ENCODE results near the gene DAPK3. TPM values are rescaled to one million over a fixed set of nuclear protein-coding genes. Genes with fewer than 3 reads are reported as not detected.

DAPK3 gene
- total RNA-seq, 4 donors from 2014 or later, result 56.5 to 71.8 (median 61.7) TPM

DNA sequence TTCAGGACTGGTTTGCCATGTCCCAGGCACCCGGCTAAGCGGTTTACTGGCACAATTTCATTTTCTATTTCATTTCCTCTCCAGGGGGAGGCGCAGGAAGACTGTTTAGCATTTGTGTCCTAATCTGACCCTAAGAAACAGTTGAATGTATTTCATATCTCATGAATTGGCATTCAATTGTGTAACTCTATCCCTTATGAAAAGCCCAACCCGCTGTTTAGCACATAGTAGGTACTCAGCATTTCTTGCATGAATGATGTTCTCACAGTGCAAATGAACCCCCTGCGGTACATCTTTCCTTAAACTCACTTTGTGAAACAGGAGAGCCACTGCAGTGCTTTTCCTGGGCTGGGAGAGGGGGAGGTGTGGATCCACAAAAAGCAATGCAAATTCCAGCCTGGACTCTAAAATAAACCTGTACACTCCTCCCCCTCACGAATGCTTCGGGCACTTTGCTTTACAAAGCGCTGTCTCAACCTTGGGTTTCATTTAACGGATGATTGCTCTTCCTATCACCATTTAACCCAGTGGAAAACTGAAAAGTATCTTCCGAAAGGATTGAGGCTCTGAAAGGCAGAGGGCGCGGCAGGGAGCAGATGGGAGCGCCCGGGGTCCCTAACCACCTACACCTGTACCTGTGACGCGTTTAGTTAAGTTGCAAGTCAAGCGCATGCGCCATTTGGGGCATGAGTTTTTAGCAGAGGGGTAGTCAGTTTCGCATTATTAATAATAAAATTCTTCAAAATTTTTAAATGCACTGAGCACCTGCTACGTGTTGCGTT, 15.6 kb upstream of the DAPK3 start:
- DNase-seq (ENCODE audit: low spot score in 2 of 2), result no peak
- Histone ChIP-seq H3K27ac (peak overlapping the region; percentile 98), H3K27me3 (no peaks in the 10 kb centered on the region), H3K9me3 (no peaks in the 10 kb centered on the region), H3K4me1 (peaks cover 64% of the 10 kb centered on the region), H3K4me3 (peak overlapping the region; percentile 99), H3K36me3 (peaks cover 28% of the 10 kb centered on the region)
- TF ChIP-seq, protein P1, sequence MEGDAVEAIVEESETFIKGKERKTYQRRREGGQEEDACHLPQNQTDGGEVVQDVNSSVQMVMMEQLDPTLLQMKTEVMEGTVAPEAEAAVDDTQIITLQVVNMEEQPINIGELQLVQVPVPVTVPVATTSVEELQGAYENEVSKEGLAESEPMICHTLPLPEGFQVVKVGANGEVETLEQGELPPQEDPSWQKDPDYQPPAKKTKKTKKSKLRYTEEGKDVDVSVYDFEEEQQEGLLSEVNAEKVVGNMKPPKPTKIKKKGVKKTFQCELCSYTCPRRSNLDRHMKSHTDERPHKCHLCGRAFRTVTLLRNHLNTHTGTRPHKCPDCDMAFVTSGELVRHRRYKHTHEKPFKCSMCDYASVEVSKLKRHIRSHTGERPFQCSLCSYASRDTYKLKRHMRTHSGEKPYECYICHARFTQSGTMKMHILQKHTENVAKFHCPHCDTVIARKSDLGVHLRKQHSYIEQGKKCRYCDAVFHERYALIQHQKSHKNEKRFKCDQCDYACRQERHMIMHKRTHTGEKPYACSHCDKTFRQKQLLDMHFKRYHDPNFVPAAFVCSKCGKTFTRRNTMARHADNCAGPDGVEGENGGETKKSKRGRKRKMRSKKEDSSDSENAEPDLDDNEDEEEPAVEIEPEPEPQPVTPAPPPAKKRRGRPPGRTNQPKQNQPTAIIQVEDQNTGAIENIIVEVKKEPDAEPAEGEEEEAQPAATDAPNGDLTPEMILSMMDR (IDR thresholded peaks at IDR 0.05), result peak; percentile 51 to 54
- no peak for TF ChIP-seq POLR2AphosphoS5 (IDR thresholded peaks at IDR 0.05)
- 7% methylated on average over 21 of the region's 21 CpGs for WGBS

DNA sequence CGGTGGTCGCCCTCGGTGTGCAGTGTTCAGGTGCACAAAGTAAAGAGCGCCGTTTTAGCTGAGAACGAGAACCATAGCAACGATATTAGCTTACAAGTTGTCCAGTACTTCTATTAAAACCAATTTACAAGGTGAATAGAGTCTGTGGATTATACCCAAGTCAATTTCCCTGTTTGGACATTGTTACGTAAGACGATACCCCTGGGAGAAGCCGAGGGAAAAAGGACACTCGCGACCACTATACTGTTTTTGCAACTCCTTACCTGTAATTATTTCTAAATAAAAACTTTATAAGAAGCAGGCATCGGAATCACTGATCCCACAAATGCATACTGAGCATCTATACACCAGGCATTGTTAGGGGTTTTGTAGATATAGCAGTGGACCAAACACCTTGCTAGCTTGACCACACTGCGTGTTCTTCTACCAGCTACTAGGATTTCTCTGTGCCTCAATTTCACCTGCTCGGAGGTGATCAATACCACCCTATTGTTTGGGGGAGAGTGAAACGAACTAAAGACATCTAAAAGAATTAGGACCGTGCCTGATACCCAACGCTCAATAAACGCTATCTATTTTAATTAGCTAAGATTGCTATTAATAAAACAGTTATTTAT, 14.9 kb upstream of the DAPK3 start:
- Histone ChIP-seq H3K27me3 (no peaks in the 10 kb centered on the region), H3K36me3 (peaks cover 35% of the 10 kb centered on the region), H3K27ac (peak overlapping the region; percentile 98), H3K4me1 (peaks cover 64% of the 10 kb centered on the region), H3K4me3 (peak overlapping the region; percentile 99), H3K9me3 (no peaks in the 10 kb centered on the region)
- DNase-seq (ENCODE audit: low spot score in 2 of 2), result no peak
- no peak for TF ChIP-seq POLR2A (IDR thresholded peaks at IDR 0.05)
- TF ChIP-seq, protein P1 (IDR thresholded peaks at IDR 0.05), result no peak
- TF ChIP-seq EP300 (IDR thresholded peaks at IDR 0.05), result no peak
- TF ChIP-seq POLR2AphosphoS5 (IDR thresholded peaks at IDR 0.05), result no peak
- WGBS, result 4% methylated on average over 16 of the region's 19 CpGs

DNA sequence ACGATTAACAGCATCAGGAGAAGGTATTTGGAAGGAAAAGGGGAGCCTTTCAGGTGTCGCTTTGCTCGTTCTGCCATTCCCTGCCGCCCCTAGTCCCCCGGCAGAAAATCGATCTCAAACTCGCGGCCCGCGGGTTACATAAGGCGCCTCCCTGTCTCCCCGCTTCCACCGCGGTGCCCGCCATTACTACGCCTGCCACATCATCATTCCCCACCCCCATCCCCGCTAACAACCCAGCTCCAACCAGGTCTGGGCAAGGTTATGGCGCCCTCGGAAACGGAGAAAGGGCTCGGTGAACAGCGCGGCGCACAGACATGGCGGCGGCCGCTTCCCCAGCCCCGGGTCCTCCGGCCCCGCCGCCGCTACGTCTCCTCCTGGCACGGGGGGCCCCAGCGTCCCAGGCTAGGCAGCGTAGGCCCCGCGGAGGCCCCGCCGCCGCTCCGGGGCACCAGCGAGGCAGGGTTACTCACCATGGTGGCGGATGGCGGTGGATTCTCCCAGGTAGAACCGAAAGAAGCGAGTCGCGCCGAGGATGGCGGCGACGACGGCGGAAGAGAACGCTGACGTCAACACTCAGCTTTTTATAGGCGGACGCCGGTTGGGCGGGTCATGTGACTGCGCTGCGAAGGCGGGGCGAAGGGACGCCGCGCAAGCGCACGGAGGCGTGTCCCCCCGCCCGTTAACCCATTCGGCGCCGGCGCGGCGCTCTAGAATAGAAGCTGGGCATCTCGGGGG, 14.2 kb upstream of the DAPK3 start, which contains the start of gene EEF2:
TSS of gene EEF2 (minus strand) at position 556 of the 735 bp plus-strand sequence. CDS start at position 473, 83 bp downstream.
- WGBS, result under 1% methylated on average over 28 of the region's 80 CpGs
- no peaks in the 10 kb centered on the region for H3K27me3 ChIP-seq
- no peaks in the 10 kb centered on the region for H3K9me3 ChIP-seq
- DNase-seq (ENCODE audit: low spot score in 2 of 2), result peak; percentile 92 to 95
- peak; percentile 97 to 100 (median 98) for TF ChIP-seq POLR2AphosphoS5 (IDR thresholded peaks at IDR 0.05)
- TF ChIP-seq EP300 (IDR thresholded peaks at IDR 0.05), result no peak
- TF ChIP-seq, protein P1 (IDR thresholded peaks at IDR 0.05), result no peak
- peak; percentile 95 to 99 for TF ChIP-seq POLR2A (IDR thresholded peaks at IDR 0.05)
- peaks cover 64% of the 10 kb centered on the region for H3K4me1 ChIP-seq
- H3K27ac ChIP-seq, result peak within 1 kb of the TSS; percentile 98
- peaks cover 42% of the 10 kb centered on the region for H3K36me3 ChIP-seq
- peak within 1 kb of the TSS; percentile 99 for H3K4me3 ChIP-seq

GRCh38 chr19:3984584-3984907, 13.6 kb upstream of the DAPK3 start:
- Histone ChIP-seq H3K9me3 (no peaks in the 10 kb centered on the region), H3K4me3 (peak overlapping the region; percentile 99), H3K4me1 (peaks cover 64% of the 10 kb centered on the region), H3K36me3 (peaks cover 47% of the 10 kb centered on the region), H3K27me3 (no peaks in the 10 kb centered on the region), H3K27ac (peak overlapping the region; percentile 98)
- 1% methylated on average over 10 of the region's 10 CpGs for WGBS
- TF ChIP-seq POLR2A (IDR thresholded peaks at IDR 0.05) (no peak), EP300 (IDR thresholded peaks at IDR 0.05) (no peak)
- TF ChIP-seq, protein P1 (IDR thresholded peaks at IDR 0.05), result no peak
- DNase-seq (ENCODE audit: low spot score in 2 of 2), result no peak
